K562 (cell line): ENCODE measurements around the gene HS3ST3A1. TPM values are rescaled to one million over a fixed set of nuclear protein-coding genes. Genes with fewer than 3 reads are reported as not detected.

ENCODE experiments used
- ATAC-seq: fragments of 200-7000 bp; cut with Tn5 transposase; 3 replicates; pipeline ENCODE4 v1.9.1; 2020; ENCODE audit warnings: moderate library complexity
- BruUV-seq: library from RNA; stranded (reverse); fragments of 400-500 nt; replicated peaks from 2 replicates; lab custom pipeline; 2021; lab: Mats Ljungman, UMichigan
- CTCF ChIA-PET: fragments of 300-600 bp; formaldehyde crosslinking; extraction: SDS; loops from one replicate; lab custom pipeline; 2021; ENCODE audit warnings: low intra/inter-chr PET ratio; lab: Yijun Ruan, JAX
- POLR2A ChIA-PET: fragments of 300-600, 350-650 bp; sonication (Branson Sonifier 250); formaldehyde crosslinking; extraction: SDS; loops from one replicate; lab custom pipeline; 2021; ENCODE audit warnings: antibody characterized with exemption, inconsistent platforms; lab: Yijun Ruan, JAX
- DNase-seq, 4 experiments: peaks; one replicate each; pipeline versions ENCODE4 v3.0.0 to v3.0.0-alpha.2; 2011 to 2018; ENCODE audit warnings: low spot score in 3 of 4, mixed read lengths in 3 of 4; ENCODE audit errors: extremely low read depth in 1 of 4
- FAIRE-seq: peaks from 2 replicates; lab custom pipeline; 2011; peaks lifted over from hg19 to GRCh38; lab: Jason Lieb, UNC
- H2AFZ ChIP-seq: 2 replicates; pipeline ENCODE4 v1.6.0; 2011; ENCODE audit warnings: low read depth, low read length, control low read depth, inconsistent platforms
- H3K27ac ChIP-seq: fragments of 200-600 bp; 3 replicates; pipeline ENCODE4 v1.8.0; 2011; ENCODE audit warnings: low read depth, mild to moderate bottlenecking, control low read depth, inconsistent platforms, low read length, moderate library complexity, mixed read lengths; ENCODE audit errors: extremely low read depth
- H3K27me3 ChIP-seq, 2 experiments: fragments of 300-600 bp in 1 of 2; 2 replicates in 1 of 2; 3 replicates in 1 of 2; pipeline versions ENCODE4 v1.6.0 to v1.8.0; 2011; ENCODE audit warnings: inconsistent platforms in 2 of 2, low read length in 2 of 2, mild to moderate bottlenecking in 1 of 2, mixed read lengths in 1 of 2, moderate library complexity in 1 of 2; ENCODE audit not compliant: control insufficient read depth in 2 of 2, insufficient read depth in 2 of 2
- H3K36me3 ChIP-seq: fragments of 300-600 bp; 3 replicates; pipeline ENCODE4 v1.8.0; 2011; ENCODE audit warnings: mild to moderate bottlenecking, low read length, inconsistent platforms; ENCODE audit not compliant: control insufficient read depth, insufficient read depth
- H3K4me1 ChIP-seq, 2 experiments: fragments of 200-600 bp in 1 of 2; replicated peaks in 1 of 2; 2 replicates in 1 of 2; 3 replicates in 1 of 2; pipeline versions ENCODE4 v1.5.1 to v1.8.0; 2011; ENCODE audit warnings: inconsistent platforms in 2 of 2, low read length in 2 of 2, mild to moderate bottlenecking in 1 of 2, mixed read lengths in 1 of 2, moderate library complexity in 1 of 2; ENCODE audit not compliant: control insufficient read depth in 2 of 2, insufficient read depth in 2 of 2
- H3K4me2 ChIP-seq: 2 replicates; pipeline ENCODE4 v1.6.1; 2011; ENCODE audit warnings: low read length, control low read depth, inconsistent platforms, mixed read lengths; ENCODE audit not compliant: insufficient read depth
- H3K4me3 ChIP-seq: fragments of 200-600 bp; sonication (generic), shearing (Covaris generic); 2 replicates; pipeline ENCODE4 v1.5.1; 2016; ENCODE audit warnings: control low read depth, inconsistent platforms
- H3K79me2 ChIP-seq: fragments of 200-600 bp; 3 replicates; pipeline ENCODE4 v1.8.0; 2011; ENCODE audit warnings: low read length, inconsistent platforms; ENCODE audit not compliant: control insufficient read depth, insufficient read depth
- H3K9ac ChIP-seq, 2 experiments: 2 replicates each; pipeline versions ENCODE4 v1.6.0 to v1.6.1; 2011; ENCODE audit warnings: low read depth in 2 of 2, low read length in 2 of 2, control low read depth in 1 of 2, inconsistent platforms in 1 of 2, mild to moderate bottlenecking in 1 of 2, mixed read lengths in 1 of 2; ENCODE audit not compliant: insufficient read depth in 1 of 2
- H3K9me1 ChIP-seq: one replicate; pipeline ENCODE4 v1.6.0; 2011; ENCODE audit warnings: inconsistent platforms, mild to moderate bottlenecking, low read length, moderate library complexity; ENCODE audit not compliant: control insufficient read depth, insufficient read depth
- H3K9me3 ChIP-seq: replicated peaks from 2 replicates; pipeline ENCODE4 v1.5.1; 2011; ENCODE audit warnings: low read depth, low read length, inconsistent platforms; ENCODE audit not compliant: control insufficient read depth, insufficient read depth
- H4K20me1 ChIP-seq: replicated peaks from 2 replicates; pipeline ENCODE4 v1.6.1; 2011; ENCODE audit warnings: low read length, inconsistent platforms, mixed read lengths; ENCODE audit not compliant: control insufficient read depth, insufficient read depth
- GABPA ChIP-seq: fragments of 200-800 bp; sonication (Bioruptor generic); conservative IDR thresholded peaks from 2 replicates; pipeline ENCODE4 v1.6.1; 2016; ENCODE audit warnings: low read depth, missing genetic modification characterization, missing compliant biosample characterization
- MEIS2 ChIP-seq: fragments of 450-650 bp; IDR thresholded peaks from 2 replicates; pipeline ENCODE4 v1.6.1; 2014; ENCODE audit warnings: mild to moderate bottlenecking; ENCODE audit not compliant: partially characterized antibody
- NCOR1 ChIP-seq: fragments of 450-650 bp; IDR thresholded peaks from 2 replicates; pipeline ENCODE4 v1.6.1; 2016; ENCODE audit warnings: mild to moderate bottlenecking, moderate library complexity
- NFATC3 ChIP-seq: fragments of 450-650 bp; IDR thresholded peaks from 2 replicates; pipeline ENCODE4 v1.6.1; 2017; ENCODE audit warnings: mild to moderate bottlenecking
- TEAD4 ChIP-seq, 2 experiments: sonication (generic) in 1 of 2; formaldehyde crosslinking in 1 of 2; IDR thresholded peaks; 2 replicates each; pipeline versions ENCODE4 v1.6.1 to v1.8.0; 2012 to 2022; ENCODE audit warnings: borderline replicate concordance in 1 of 2, inconsistent platforms in 1 of 2, low read length in 1 of 2, mild to moderate bottlenecking in 1 of 2, missing genetic modification reagents in 1 of 2
- ZBTB7A ChIP-seq: IDR thresholded peaks from 2 replicates; pipeline ENCODE4 v1.6.1; 2011; ENCODE audit warnings: low read depth, mild to moderate bottlenecking, low read length, moderate library complexity, borderline replicate concordance; ENCODE audit not compliant: control insufficient read depth
- WGBS: fragments of 100-300 bp; shearing (Covaris generic); methylation state at CpG from one replicate; pipeline ENCODE4 v1.1.6; 2016; ENCODE audit warnings: low coverage, mixed read lengths; ENCODE audit not compliant: insufficient coverage; ENCODE audit errors: missing lambda C conversion rate; 5-methylcytosine and 5-hydroxymethylcytosine counted together
- in situ Hi-C: fragments of 300-500 bp; cut with MboI; formaldehyde crosslinking; loops from 4 replicates; pipeline ENCODE4 v1.15.0; 2018; ENCODE audit warnings: inconsistent platforms, mixed read lengths
- intact Hi-C: fragments of 100-400 bp; cut with micrococcal nuclease; formaldehyde crosslinking; loops from 2 replicates; pipeline ENCODE4 v1.14.2; 2022
- polyA plus RNA-seq, 8 experiments: library from polyadenylated mRNA; depleted of rRNA in 4 of 8; stranded (reverse) in 5 of 8; unstranded in 3 of 8; fragments of >200 nt; fragmentation: Nextera tagmentation in 2 of 8; fragmentation: Illumina TruSeq in 1 of 8; extraction: Ambion mirVana in 2 of 8; extraction: Trizol in 1 of 8; gene quantifications; 2 replicates each; pipeline versions ENCODE4 v1.2.1 to v1.2.3, GENCODE V29; 2011 to 2014; ENCODE audit warnings: inconsistent platforms in 1 of 8, missing spikeins in 1 of 8
- total RNA-seq, 7 experiments: library from RNA; depleted of rRNA in 6 of 7; stranded (reverse); fragments of >200 nt in 6 of 7; fragmentation: Illumina TruSeq in 2 of 7; extraction: Trizol in 2 of 7; gene quantifications; 2 replicates each; pipeline versions ENCODE4 v1.2.1 to v1.2.3, GENCODE V29; 2011 to 2021; ENCODE audit warnings: low replicate concordance in 1 of 7
- TF ChIP-seq, protein P1 (sequence below), 2 experiments: IDR thresholded peaks in 1 of 2; conservative IDR thresholded peaks in 1 of 2; 2 replicates each; pipeline ENCODE4 v1.6.1; 2016; ENCODE audit warnings: low read depth in 2 of 2, mild to moderate bottlenecking in 1 of 2, missing compliant biosample characterization in 1 of 2, missing genetic modification characterization in 1 of 2, moderate library complexity in 1 of 2
- TF ChIP-seq, protein P2 (sequence below), 2 experiments: fragments of 200-800 bp in 1 of 2; sonication (Bioruptor generic) in 1 of 2; sonication (generic) in 1 of 2; formaldehyde crosslinking in 1 of 2; IDR thresholded peaks in 1 of 2; conservative IDR thresholded peaks in 1 of 2; 2 replicates each; pipeline versions ENCODE4 v1.5.0 to v1.6.1; 2016 to 2020; ENCODE audit warnings: missing compliant biosample characterization in 1 of 2, missing genetic modification characterization in 1 of 2, missing genetic modification reagents in 1 of 2
- TF ChIP-seq, protein P3 (sequence below): fragments of 200-800 bp; sonication (Bioruptor generic); IDR thresholded peaks from 2 replicates; pipeline ENCODE4 v1.6.1; 2017; ENCODE audit warnings: missing genetic modification characterization, missing compliant biosample characterization
- TF ChIP-seq, protein P4 (sequence below): fragments of 450-650 bp; IDR thresholded peaks from 2 replicates; pipeline ENCODE4 v1.6.1; 2018; ENCODE audit not compliant: partially characterized antibody

The HS3ST3A1 gene
- total and polyA plus RNA-seq, 9 of the 15 experiments (the other 6 are each of a cell fraction or from before 2014, with no cell fraction given) = 0.25 to 14.8 (median 2.3) TPM

DNA sequence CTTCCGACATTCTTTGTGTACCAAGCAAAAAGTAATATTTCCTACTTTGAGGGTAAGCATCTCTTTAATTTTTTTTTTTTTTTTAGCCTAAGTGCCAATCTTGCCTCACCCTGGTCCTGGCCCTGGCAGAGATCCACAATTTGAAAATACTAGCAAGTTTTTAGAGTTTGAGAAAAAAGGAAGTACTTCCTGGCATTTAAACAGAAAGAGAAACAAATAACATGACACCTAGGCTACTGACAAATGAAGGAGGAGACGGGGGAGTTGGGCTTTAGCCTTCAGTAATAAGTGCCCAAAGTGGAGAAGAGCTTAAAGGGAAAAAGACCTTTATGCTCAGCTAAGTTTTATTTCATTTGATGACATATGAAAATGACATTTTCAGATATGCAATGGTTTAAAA is 92.8 kb downstream of the HS3ST3A1 start:
- POLR2A ChIA-PET = no interaction called here
- ATAC-seq (0 out of 3 replicates have a peak, but pooled peaks have one; percentile 18), DNase-seq (no peak), FAIRE-seq (no peak)
- BruUV-seq = no TSS peak
- Histone ChIP-seq H3K79me2 (peaks cover 50% of the 10 kb centered on the region), H3K4me1 (peaks cover 18 to 53% of the 10 kb centered on the region in 2 experiments), H4K20me1 (no peaks in the 10 kb centered on the region), H3K9me1 (no peaks in the 10 kb centered on the region), H3K9me3 (no peaks in the 10 kb centered on the region; the same call in 1 of the 2 replicates), H2AFZ (0 out of 2 replicates have a peak overlapping the region, but pooled peaks have one; percentile 37), H3K4me2 (peak overlapping the region; percentile 54), H3K27me3 (no peaks in the 10 kb centered on the region), H3K4me3 (peak overlapping the region; percentile 11; the same call in 1 of the 2 replicates), H3K9ac (peak overlapping the region in 1 of 2 experiments; percentile 61; a peak in 2 of 4 replicates), H3K36me3 (peaks cover 5% of the 10 kb centered on the region; the same call in 1 of the 3 replicates), H3K27ac (peak overlapping the region; percentile 89)
- 24% methylated on average over 2 of the region's 2 CpGs for WGBS
- intact Hi-C loops (no loop called here), in situ Hi-C loops (no loop called here)
- CTCF ChIA-PET = no interaction called here
- TF ChIP-seq, protein P1, sequence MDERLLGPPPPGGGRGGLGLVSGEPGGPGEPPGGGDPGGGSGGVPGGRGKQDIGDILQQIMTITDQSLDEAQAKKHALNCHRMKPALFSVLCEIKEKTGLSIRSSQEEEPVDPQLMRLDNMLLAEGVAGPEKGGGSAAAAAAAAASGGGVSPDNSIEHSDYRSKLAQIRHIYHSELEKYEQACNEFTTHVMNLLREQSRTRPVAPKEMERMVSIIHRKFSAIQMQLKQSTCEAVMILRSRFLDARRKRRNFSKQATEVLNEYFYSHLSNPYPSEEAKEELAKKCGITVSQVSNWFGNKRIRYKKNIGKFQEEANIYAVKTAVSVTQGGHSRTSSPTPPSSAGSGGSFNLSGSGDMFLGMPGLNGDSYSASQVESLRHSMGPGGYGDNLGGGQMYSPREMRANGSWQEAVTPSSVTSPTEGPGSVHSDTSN (CRISPR knock-in tag; IDR thresholded peaks at IDR 0.05; ENCODE audit: low read depth) = no peak
- TF ChIP-seq, protein P1 (tag; conservative IDR thresholded peaks at IDR 0.05; ENCODE audit: low read depth) = peak; percentile 58
- TF ChIP-seq GABPA = peak; percentile 35; the same call in 1 of the 2 replicates
- TF ChIP-seq, protein P2, sequence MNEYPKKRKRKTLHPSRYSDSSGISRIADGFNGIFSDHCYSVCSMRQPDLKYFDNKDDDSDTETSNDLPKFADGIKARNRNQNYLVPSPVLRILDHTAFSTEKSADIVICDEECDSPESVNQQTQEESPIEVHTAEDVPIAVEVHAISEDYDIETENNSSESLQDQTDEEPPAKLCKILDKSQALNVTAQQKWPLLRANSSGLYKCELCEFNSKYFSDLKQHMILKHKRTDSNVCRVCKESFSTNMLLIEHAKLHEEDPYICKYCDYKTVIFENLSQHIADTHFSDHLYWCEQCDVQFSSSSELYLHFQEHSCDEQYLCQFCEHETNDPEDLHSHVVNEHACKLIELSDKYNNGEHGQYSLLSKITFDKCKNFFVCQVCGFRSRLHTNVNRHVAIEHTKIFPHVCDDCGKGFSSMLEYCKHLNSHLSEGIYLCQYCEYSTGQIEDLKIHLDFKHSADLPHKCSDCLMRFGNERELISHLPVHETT (CRISPR knock-in tag; conservative IDR thresholded peaks at IDR 0.05 in 1 of 2, IDR thresholded peaks at IDR 0.05 in 1 of 2) = 0 out of 4 replicates have a peak, but pooled peaks of 1 of the 2 experiments have one; percentile 29
- TF ChIP-seq NFATC3 = no peak
- TF ChIP-seq NCOR1 = no peak
- no peak for TF ChIP-seq ZBTB7A
- TF ChIP-seq, protein P3, sequence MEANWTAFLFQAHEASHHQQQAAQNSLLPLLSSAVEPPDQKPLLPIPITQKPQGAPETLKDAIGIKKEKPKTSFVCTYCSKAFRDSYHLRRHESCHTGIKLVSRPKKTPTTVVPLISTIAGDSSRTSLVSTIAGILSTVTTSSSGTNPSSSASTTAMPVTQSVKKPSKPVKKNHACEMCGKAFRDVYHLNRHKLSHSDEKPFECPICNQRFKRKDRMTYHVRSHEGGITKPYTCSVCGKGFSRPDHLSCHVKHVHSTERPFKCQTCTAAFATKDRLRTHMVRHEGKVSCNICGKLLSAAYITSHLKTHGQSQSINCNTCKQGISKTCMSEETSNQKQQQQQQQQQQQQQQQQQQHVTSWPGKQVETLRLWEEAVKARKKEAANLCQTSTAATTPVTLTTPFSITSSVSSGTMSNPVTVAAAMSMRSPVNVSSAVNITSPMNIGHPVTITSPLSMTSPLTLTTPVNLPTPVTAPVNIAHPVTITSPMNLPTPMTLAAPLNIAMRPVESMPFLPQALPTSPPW (CRISPR knock-in tag) = peak; percentile 15; the same call in 1 of the 2 replicates
- 0 out of 2 replicates have a peak, but pooled peaks have one; percentile 19 for TF ChIP-seq TEAD4 (IDR thresholded peaks at IDR 0.05; ENCODE audit: low read length)
- no peak for TF ChIP-seq TEAD4 (CRISPR knock-in tag; IDR thresholded peaks at IDR 0.05; ENCODE audit: borderline replicate concordance)
- TF ChIP-seq, protein P4, sequence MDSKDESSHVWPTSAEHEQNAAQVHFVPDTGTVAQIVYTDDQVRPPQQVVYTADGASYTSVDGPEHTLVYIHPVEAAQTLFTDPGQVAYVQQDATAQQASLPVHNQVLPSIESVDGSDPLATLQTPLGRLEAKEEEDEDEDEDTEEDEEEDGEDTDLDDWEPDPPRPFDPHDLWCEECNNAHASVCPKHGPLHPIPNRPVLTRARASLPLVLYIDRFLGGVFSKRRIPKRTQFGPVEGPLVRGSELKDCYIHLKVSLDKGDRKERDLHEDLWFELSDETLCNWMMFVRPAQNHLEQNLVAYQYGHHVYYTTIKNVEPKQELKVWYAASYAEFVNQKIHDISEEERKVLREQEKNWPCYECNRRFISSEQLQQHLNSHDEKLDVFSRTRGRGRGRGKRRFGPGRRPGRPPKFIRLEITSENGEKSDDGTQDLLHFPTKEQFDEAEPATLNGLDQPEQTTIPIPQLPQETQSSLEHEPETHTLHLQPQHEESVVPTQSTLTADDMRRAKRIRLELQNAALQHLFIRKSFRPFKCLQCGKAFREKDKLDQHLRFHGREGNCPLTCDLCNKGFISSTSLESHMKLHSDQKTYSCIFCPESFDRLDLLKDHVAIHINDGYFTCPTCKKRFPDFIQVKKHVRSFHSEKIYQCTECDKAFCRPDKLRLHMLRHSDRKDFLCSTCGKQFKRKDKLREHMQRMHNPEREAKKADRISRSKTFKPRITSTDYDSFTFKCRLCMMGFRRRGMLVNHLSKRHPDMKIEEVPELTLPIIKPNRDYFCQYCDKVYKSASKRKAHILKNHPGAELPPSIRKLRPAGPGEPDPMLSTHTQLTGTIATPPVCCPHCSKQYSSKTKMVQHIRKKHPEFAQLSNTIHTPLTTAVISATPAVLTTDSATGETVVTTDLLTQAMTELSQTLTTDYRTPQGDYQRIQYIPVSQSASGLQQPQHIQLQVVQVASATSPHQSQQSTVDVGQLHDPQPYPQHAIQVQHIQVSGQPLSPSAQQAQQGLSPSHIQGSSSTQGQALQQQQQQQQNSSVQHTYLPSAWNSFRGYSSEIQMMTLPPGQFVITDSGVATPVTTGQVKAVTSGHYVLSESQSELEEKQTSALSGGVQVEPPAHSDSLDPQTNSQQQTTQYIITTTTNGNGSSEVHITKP = peak; percentile 12
- peak; percentile 5 for TF ChIP-seq MEIS2
